NCI-H1092 treated with DMSO at 0.1 percent for 48 hours (cell line): ENCODE results near the gene CT47A1.
A peak's percentile ranks its signal among the peaks of the same experiment; 100 is the strongest.
"Not testable (repeated sequence)": the region's sequence is repeated elsewhere in the genome, so short reads cannot be mapped to it uniquely, and the experiment has no call there.

Experiments used
- DNase-seq: peaks from one replicate; lab custom pipeline; 2025; lab: John Stamatoyannopoulos, UW

CT47A1 gene

GRCh38 chrX:120985660-120986059 lies at the start of gene CT47A1:
TSS of gene CT47A1 (minus strand) at chrX:120985760. CDS start at chrX:120985529, 231 bp downstream.
- not testable (repeated sequence) for DNase-seq

GRCh38 chrX:121032531-121032930 lies 47.0 kb upstream of the CT47A1 start:
- no peak for DNase-seq

GRCh38 chrX:121030083-121030482 lies 44.5 kb upstream of the CT47A1 start:
- DNase-seq, result no peak

GRCh38 chrX:121028419-121028818 lies 42.9 kb upstream of the CT47A1 start:
- peak; percentile 45 for DNase-seq

- DNase-seq, result no peak
These were observed 29.3 kb upstream of the CT47A1 start for GRCh38 chrX:121014826-121015225.

- DNase-seq, result no peak
These were observed 28.4 kb upstream of the CT47A1 start for GRCh38 chrX:121013897-121014455.

- no peak for DNase-seq
These were observed 25.7 kb upstream of the CT47A1 start for GRCh38 chrX:121011254-121011653.

- no peak for DNase-seq
These were observed 24.7 kb upstream of the CT47A1 start for GRCh38 chrX:121010218-121010617.

- no peak for DNase-seq
These were observed 24.2 kb upstream of the CT47A1 start for GRCh38 chrX:121009764-121010163.

- no peak for DNase-seq
These were observed 23.4 kb upstream of the CT47A1 start for GRCh38 chrX:121008920-121009319.

GRCh38 chrX:121000589-121000988 lies 15.0 kb upstream of the CT47A1 start:
- DNase-seq, result peak; percentile 24

GRCh38 chrX:120999413-120999812 lies 13.9 kb upstream of the CT47A1 start:
- DNase-seq, result no peak

GRCh38 chrX:120956500-120956899 lies 29.1 kb downstream of the CT47A1 start, which contains the start of gene CT47A7:
TSS of gene CT47A7 (minus strand) at chrX:120956600. CDS start at chrX:120956345, 255 bp downstream.
- not testable (repeated sequence) for DNase-seq
